Fibroblast of skin of left quadriceps (primary cell): ENCODE data around the gene TMOD3.
A peak's percentile ranks its signal among the peaks of the same experiment; 100 is the strongest.
"Not testable (repeated sequence)": the region's sequence is repeated elsewhere in the genome, so short reads cannot be mapped to it uniquely, and the experiment has no call there.

Experiments used
- DNase-seq, 2 experiments: peaks; one replicate each; pipeline ENCODE4 v3.0.0-alpha.2; 2013; ENCODE audit warnings: low read depth in 2 of 2

Gene TMOD3

DNA sequence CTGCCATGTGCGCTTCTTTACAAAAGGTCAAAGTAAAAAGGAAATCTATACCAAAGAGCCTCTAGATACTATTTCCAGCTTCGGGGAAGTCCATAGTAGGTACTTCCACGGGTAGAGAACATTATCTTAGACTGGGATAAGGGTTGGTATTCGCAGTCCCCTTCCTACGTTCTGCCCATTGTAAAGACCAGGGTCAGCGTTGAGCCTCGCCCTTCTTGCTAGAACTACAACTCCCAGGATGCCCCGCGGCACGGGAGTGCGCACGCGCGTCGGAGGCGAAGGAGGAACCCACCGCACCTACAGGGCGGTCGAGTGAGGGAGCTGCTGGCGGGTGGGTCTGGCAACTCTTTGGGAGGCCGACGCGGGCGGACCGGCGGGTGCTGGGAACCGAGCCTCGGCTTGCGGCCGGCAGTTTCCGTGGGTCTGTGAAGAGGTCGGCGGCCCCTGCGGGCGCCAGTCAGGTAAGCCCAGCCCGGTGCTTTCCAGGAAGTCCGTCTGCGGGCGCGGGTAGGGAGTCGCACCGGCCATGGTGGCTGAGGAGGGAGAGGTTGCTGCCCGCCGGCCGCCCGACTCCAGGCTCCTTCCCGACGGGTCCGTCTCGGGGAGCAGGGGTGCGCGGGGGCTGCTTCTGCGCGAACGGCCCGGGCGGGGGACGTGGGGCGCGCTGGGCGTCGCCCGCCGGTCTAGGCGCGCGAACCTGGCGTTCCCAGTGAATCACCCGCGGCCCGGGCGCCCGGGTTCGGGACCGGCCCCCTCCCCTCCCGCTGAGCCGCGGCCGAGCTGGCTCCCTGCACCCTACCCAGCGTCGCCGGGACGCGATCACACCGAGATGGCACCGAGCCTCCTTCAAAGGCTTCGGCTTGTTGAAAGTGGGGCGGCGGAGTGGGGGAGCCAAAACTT is at the start of gene TMOD3:
TMOD3 (plus strand) TSS at position 278 of the 900 bp plus-strand sequence. CDS start 33,232 bp downstream, outside the sequence.
- DNase-seq, result peak; percentile 73 to 75

DNA sequence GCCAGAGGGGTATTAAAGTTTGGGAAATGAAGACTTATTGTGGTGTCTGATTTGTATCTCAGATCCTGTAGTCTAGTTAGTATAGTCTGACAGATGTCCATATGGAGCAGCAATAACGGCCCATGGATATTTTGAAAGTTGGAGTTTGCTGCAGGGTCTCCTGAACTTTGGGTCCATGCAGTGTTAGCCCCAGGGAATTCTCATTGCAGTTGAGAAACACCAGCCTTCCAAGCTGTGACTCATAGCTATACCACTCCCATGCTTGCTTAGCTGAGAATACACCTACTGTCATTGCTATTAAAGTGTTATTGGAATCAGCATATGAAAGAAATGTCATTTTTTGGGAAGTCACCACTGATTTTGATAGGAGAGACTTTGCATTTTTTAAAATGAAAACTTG is 48.8 kb upstream of the TMOD3 start:
- DNase-seq, result no peak

DNA sequence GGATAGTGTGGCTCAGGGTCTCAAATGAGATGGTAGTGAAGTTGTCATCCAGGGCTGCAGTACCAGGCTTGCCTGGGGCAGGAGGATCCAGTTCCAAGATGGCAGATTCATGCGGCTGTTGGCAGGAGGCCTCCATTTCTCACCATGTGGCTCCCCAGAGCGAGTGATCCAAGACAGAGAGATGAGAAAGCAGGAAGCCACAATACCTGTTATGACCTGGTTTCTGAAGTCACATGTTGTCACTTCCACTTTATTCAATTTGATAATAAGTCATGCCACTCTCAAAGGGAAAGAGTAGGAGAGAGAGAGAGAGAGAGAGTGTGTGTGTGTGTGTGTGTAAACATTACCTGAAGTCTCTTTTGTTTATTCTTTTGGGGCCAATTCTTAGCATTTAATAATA is 47.9 kb upstream of the TMOD3 start:
- DNase-seq, result no peak

DNA sequence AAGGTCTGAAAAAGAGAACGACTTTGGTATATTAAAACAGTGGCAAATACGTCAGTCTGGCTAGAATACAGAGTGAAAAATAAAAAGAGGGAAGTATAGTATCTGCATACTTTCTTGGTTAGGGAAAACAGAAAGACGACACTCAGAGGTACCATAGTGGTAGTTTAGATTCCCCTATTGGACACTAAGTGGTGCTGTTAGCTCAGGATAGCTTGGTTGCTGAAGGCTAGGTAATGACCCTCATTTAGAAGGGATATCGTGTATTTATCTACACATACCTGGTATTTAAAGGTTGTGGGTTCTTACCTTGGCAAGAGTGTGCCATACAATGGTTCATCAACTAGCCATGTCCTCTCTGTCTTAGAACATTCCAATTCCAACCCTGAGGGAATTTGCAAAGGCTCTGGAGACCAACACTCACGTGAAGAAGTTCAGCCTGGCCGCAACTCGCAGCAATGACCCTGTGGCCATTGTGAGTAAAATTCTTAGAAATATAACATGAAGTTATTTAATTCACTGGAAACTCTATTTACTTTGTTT is 47.0 kb upstream of the TMOD3 start:
- no peak for DNase-seq

DNA sequence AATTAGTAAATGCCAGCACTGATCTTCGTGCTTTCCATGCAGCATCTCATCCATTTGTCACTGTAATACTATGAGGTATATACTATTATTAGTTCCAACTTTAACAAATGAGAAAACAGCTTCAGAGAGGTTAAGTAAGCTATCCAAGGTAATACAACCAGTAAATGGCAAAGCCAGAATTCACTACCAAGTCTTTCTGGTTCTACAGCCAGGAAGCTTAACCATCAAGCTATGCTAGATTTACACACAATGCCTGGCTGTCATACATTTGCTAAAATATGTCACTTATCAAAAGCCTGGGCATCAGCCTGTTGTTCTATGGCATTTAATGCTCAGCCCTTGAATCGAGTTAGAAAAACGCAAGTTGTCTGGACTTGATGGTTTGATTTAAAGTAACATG is 45.5 kb upstream of the TMOD3 start:
- DNase-seq, result no peak

DNA sequence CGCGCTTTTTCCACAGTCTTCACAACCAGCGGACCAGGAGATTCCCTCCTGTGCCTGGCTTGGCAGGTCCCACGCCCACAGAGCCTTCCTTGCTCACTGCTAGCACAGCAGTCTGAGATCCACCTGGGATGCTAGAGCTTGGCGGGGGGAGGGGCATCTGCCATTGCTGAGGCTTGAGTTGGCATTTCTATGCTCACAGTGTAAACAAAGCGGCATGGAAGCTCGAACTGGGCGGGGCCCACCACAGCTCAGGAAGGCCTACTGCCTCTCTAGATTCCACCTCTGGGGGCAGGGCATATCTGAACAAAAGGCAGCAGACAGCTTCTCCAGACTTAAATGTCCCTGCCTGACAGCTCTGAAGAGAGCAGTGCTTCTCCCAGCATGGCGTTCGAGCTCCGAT is 42.3 kb upstream of the TMOD3 start:
- not testable (repeated sequence) for DNase-seq

DNA sequence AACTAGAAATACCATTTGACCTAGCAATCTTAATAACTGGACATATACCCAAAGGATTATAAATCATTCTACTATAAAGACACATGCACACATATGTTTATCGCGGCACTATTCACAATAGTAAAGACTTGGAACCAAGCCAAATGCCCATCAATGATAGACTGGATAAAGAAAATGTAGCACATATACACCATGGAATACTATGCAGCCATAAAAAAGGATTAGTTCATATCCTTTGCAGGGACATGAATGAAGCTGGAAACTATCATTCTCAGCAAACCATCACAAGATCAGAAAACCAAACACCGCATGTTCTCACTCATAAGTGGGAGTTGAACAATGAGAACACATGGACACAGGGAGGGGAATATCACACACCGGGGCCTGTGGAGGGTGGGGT is 37.0 kb upstream of the TMOD3 start:
- not testable (repeated sequence) for DNase-seq

DNA sequence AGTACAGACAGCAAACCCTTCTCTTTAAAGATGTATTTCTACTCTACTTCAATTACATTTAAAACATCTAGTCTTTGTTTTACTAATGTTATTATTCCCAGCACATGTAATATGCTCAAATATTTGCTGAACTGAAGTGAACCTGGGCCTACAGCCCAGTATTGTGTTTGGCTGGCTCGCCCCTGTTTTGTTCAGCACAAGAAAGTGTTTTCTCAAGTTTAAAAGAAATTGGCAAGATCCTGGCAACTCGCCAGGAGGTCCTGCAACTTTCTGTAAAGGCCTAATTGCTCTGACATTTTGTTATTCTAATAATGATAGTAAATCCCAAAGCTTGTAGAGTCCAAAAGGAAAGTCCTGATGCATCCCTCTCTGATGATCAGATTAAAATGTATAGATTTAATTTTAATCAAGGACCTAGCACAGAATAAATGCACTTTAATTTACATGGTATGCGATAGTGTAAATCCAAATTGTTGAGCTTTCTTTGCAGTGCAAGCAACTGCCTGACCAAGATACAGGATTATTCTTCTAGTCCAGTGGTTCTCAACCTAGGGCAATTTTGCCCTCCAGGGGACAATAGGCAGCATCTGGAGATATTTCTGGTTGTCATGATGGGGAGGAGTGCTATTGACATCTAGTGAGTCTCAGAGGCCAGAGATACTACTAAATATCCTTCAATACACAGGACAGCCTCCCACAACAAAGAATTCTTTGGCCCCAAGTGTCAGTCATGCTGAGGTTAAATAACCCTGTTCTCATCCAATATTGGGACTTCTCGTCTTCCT is 35.7 kb upstream of the TMOD3 start:
- DNase-seq, result no peak

DNA sequence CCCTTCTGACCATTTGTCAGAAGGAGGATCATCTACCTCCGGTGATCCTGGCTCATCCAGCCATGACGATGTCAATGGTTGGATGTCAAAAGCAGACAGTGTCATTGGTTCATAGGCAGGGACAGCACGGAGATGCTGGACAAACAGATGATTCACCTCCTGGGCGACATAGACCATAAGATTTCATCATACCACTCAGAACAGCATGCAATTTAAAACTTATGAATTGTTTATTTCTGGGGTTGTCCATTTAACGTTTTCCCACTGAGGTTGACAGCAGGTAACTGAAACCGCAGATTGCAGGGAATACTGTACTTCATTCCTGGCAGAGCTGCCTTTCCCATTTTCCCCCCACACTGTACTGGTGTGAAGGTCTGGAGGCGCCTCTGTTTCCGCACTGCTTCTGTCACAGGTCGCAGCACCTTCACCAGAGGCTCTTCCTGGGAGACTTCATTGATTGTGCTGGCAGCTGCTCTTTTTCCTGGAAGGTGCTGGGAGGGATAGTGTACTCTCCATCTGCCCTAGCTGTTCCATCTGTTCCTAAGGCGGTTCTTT is 32.5 kb upstream of the TMOD3 start:
- DNase-seq, result no peak

DNA sequence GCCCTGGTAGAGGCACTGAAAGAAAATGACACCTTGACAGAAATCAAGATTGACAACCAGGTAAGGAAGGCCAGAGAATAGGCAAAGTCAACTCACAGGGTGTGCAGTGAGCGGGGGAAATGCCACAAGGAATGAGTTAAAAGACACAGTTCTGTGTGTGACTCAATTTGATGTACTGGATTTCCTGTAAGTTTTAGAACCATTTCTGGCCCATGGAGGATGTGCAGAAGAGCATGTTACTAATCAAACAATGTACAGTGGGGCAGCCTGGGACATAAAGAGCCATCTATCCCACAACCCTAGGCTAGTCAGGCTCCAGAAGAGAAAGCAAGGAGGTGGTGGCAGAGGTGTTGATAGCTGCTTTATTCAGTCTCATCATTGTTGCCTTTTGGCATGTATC is 31.2 kb upstream of the TMOD3 start:
- no peak for DNase-seq

DNA sequence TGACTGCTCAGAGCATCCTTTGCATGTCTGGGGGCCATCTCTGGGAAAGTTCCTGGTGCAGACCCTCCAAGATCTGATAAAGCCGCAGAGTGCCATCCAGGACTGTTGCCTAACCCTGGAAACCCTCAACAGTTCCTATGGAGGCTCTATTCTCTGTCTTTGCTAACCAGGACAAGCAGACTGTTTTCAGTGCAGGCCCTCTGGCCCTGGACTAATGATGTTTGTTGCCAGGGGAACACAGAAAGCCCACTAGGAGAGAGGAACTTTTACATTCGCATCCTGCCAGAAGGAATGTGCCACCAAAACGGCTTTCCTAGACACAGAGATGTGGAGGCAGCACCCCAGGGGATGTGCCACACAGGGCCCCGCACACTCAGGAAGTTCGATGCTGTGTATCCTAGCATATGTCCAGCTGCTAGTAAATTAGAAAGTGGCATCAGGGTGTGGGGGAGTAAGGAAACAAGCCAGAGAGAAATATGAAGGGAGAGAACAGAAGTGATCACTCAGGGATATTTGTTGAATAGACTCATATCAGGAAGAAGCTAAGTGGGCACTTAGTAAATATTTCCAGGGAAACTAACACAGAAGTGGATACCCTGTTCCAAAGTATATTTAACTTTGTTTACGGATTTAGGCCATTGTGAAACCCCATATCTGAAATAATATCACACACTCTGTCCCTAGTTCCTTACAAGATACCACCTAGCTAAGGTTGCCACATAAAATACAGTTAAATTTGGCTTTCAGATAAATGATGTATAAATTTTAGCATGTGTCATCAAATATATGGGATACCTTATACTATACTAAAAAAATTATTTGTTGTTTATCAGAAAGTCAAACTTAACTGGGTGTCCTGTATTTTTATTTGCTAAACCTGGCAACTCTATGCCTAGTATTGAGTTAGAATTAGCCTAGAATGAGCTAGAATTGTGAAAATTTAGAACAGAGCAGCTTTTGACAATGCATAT is 29.9 kb upstream of the TMOD3 start:
- DNase-seq, result no peak

DNA sequence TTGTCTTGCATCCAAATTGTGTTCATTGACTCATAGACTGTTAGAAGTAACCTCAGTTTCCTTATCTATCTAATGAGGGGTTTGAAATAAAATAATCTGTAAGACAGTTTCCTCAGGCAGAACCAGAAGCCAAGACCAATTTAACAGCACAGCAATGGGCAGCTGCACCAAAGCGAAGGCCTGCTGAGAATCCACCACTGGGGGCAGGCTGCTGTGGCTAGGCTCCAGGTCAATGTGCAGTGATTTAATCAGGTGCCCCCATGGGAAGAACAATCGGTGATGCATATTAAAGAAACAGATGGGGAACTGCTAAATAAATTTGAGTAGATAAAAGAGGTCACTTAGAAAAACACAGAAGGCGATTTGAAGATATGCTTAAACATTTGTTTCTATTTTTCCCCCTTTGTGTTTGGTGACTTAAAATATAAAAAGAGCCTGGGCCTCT is 28.0 kb upstream of the TMOD3 start:
- no peak for DNase-seq

DNA sequence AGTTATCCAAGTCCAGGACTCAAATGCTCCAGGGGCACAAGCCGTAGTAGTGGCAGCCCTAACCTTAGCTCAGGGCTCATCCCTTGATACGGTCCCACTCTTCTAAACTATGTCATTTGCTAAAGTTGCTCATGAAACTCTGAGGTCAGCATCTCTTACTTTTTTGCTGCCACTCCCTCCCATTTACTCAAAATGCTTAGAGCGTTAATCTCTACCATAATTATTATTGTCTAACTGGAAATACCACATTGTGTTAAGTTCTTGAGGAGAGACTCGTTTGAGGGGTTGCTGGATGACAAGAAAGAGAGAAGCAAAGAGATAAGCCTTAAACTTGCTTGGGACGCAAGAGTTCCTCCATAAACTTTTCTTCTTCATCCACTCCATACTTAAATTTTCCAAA is 26.9 kb upstream of the TMOD3 start:
- DNase-seq, result no peak

DNA sequence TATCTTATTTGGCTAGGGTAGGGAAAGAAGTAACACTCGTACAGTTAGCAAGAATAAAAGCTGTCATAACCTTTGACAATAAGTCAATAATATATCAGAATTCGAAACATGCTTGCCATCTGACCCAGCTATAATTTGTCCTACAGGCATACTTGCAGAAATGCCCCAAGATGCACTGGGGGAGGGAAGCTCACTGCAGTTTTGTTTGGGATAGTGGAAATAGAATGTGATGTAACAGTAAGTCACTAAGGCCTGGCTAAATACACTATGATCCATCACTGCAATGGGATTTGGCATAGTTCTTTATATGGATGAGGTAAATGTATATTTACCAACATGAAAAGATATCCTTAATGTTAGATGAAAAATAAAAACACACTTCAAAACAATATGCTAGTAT is 25.5 kb upstream of the TMOD3 start:
- no peak for DNase-seq

DNA sequence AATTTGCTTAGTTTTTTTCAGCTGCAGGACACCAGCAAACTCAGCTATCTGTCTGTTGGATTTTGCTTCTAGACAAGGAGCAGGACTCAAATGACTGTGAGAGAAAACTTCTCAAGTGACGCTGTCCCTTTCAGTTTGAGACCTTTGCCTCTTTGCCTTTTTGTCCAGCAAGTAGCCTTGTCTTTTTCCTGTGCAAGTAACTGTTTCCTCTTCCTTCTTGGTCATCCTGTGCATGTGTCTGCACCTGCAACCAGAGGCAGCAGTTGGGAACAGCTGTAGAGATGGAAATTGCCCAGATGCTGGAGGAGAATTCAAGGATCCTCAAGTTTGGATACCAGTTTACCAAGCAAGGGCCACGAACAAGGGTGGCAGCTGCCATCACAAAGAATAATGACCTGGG is 23.3 kb upstream of the TMOD3 start:
- no peak for DNase-seq

DNA sequence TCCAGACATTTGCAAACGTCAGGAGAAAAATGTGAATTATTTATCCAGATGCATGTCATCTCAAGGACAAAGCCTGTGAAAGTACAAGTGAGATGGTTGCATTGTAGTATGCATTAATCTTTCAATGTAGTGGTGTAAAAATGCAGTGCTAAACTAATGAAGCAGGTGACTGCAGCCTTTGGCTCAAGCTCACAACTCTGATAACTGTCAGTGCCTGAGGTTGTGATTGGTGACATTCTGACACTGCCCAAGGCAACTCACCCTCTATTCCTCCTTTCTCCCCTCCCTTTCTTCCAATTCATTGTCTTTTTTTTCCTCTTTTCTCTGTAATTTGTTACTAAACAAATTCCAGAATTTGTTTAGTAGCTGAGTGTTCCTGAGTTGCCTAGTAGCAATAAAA is 20.0 kb upstream of the TMOD3 start:
- no peak for DNase-seq

DNA sequence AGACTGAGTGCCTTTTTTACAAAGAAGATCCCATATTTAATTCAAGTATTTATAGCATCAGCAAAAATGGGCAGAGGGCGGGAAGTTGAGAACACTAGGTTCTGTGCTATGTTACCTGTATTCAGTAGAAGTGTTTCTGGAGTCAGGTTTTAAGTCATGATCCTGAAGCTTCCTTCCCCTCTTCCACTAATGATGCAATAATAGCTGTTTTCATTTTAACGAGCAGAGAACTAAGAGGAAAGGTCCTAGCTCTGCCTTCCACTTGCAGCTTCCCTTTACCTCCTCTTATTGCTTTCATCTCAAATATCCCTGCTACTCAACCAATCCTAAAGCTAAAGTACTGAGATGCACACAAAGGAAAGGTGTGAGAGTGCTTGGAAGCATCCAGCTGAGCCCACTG is 16.9 kb upstream of the TMOD3 start:
- no peak for DNase-seq

DNA sequence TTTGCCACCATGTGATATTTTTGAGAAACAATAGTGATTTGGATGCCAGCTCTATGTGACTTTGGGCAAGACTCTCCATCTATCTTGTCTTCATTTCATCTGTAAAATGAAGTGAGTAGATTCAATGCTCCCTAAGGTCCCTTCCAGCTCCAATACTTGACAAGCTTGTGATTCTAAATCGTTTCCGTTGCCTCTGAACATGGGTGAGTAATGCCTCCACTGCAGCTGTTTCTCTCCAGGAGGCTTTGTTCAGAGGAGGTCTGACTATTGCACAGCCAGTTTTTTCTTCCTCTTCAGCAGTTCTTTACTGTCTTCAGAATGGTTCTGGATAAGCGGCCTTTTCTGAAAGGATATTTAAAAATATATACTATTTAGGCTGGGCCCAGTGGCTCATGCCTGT is 14.8 kb upstream of the TMOD3 start:
- no peak for DNase-seq

DNA sequence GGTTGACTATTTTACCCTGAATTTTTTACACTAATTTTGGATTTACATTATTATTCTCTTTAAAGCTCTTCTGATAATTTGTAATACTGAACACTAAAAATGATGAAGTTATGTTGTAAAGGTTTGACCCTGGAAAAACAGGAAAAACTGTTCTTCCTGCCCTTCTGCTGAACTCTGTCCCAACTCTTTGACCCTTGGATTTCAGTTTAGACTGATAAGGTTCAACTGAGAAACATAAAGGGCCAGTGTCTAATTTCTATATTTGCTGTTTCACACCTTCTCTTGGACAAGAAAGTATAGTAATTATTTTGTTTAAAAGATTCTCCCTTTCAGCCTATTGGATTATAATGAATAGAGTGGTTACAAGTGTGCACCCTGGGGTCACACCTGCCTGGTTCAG is 12.8 kb upstream of the TMOD3 start:
- no peak for DNase-seq

DNA sequence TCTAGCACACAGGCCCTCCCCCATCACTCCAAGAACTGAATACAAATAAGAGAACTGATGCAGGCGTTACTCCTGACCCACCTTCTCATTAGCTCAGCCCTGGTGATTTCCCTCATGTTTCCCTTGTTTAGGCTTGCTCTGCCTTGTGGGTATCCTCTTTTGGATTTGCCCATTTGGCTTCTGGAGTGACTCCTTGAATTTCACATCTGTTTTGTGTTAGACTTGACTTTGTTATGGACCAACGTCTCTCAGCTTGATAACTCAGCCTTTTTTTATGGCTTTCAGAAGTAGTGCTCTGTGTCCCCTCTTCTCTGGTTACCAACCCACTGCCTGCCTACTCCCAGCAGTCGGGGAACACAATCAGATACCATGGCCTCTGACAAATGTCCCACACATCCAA is 11.3 kb upstream of the TMOD3 start:
- DNase-seq, result no peak

DNA sequence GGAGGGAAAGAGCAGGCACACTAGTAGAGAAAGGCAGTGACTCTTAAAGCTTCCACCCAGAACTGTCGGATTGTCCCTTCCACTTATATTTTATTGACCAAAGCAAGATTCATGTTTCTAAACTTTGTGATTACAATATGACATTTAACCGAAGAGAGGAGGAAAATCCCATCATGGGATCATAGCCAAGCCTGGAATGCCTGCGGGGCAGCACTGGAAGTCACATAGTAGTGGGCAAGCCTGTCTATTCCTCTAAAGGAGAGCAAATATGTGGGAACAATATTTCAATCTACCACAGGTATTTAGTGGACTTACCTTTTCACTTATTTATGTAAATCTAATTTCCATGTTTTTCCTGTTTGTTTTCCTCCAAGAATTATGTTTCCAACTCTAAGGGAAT is 3.8 kb upstream of the TMOD3 start:
- no peak for DNase-seq
